Fibroblast of gingiva (primary cell): ENCODE data around the gene LPP.

Experiments used
- DNase-seq: peaks from one replicate; pipeline ENCODE4 v3.0.0-alpha.2; 2011; ENCODE audit warnings: low read depth

The LPP gene

DNA sequence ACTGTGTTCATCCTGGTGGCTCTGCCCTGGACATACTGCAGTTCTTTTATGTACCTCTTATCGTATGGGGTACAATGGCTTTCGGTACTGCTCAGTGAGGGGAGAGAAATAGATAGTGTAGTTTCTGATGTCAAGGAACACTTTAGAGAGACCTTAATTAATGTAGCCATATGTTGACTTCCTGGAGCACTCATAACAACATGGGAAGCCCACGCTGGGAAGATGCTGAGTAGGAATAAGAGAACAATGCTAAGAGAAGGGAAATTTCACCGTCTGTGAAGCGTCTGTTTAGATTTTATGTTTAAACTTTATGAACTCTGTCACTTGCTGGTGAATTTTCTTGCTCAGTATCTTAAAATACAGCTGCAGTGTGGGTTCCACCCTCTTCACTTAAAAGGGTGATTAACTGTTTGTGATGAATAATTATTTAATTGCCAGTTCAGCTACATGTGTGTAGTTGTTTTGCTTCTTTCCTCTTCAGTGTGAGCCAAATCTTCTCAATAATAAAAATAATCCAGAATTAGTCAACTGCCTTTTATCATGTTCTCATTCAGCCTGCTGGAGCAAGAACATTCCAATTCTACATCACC lies 644.7 kb downstream of the LPP start:
- DNase-seq, result no peak

DNA sequence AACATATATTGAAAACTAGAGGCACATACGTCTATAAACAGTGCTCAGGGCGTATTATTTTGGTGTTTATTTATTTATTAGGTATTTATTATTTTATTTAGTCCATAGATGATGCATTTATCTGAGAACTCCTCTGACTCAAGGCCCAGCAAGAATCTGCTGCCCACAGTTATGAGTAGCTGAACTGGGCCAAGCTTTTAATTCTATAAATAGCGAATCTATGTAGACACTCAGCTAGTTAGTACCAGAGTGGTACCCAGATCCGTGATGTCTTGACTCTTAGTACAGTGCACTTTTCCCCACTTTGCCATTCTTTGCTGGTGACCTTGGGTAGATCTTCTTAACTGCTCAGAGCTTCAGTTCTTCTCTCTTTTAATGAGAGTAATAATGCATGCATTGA lies 647.4 kb downstream of the LPP start:
- DNase-seq, result no peak

DNA sequence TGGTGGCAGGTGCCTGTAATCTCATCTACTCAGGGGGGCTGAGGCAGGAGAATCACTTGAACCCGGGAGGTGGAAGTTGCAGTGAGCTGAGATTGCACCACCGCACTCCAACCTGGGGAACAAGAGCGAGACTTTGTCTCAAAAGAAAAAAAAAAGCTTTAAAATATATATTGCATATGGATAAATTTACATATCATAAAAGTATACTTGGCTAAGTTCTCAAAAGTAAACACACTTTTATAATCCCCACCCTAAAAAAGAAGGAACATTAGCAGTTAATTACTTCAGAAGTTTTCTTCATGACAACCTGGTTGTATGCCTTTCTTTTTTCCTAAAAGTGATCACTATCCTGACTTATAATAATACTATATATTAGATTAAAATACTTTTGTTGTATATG lies 648.7 kb downstream of the LPP start:
- DNase-seq, result no peak

DNA sequence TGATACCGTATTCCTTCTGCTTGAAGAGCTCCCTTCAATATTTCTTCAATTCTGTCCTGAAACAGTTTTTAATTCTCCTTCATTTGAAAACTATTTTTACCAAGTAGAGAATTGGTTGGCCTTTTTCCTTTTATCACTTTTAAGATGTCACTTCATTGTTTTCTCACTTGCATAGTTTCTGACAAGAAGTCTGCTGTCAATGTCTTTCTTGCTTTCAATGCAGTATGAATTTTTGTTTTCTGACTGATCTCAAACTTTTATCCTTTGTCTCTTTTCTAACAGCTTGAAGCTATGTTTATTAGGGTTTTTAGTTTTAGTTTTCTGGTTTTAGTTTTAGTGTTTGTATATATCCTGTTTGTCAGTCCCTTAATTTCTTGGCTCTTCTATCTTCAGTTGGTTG lies 653.0 kb downstream of the LPP start:
- peak; percentile 26 for DNase-seq

DNA sequence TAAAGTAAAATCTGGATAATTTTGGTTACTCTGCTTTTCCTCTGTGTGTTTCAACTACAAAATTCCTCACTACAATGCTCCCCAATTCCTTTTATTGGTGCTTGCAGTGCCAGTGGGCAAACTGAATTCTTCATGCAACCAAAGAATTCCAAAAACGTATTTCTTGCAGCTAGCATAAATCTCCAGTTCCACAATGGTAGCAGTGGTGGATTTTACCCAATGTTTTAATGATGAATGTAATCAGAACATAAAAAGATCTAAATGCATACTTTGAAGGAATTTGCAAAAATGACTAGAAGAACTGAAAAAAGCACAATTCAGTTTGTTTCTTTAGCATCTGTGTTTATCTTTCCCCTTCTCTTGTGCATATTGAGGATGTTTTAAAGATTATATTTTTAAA lies 658.2 kb downstream of the LPP start:
- DNase-seq, result peak; percentile 66

DNA sequence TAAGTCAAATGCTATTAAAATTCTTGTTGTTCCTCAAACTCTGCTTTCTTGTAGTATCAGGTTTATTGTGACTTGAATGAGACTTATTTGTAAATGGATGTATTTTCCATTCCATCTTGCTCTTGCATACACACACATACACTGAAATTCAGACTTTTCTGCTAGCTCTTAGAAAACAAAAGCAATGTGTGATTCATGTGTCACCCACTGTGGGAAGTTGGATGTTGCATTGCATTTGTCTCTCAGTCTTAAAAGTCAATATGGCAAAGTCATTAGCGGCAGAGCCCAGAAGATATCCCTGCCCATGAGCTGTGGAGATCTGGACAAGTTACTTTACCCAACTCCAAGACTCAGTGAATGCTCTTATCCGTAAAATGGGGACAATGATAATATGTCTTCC lies 660.6 kb downstream of the LPP start:
- no peak for DNase-seq

DNA sequence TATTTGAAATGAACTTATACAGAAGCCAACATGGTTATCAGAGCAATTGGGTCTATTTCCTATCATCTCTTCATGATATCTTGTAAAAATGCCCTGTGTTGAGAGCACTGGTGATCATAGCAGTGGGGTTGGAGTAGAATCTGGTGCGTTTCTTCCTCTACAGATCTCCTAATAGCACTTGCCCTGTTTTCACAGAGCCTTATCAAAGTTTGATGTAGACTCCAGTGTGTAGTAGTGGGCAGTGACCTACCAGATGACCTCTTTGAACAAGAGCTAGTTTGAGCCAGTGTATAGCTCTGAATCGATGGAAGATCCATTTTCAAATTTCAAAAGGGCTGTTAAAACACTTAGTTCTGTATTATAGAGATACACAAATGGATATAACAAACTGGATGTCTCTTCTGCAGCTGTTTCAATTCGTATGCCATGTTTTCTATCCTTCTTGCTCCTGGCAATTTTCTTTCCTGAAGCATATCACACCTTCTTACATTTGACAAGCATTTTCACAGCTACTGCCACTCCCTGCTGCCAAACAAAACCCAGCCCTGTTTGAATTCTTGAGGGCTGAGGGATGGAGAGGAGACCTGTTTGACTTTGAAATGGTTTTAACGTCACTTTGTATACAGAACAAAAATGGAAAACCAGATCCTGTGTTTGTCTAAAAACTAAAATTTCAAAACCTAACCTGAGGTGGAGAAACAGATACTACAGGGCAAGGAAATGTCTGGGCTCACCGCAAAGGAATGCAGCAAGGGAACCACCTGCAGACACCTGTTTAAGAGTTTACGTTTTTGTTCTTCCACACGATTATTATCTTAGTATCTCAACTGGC lies 663.4 kb downstream of the LPP start:
- no peak for DNase-seq

DNA sequence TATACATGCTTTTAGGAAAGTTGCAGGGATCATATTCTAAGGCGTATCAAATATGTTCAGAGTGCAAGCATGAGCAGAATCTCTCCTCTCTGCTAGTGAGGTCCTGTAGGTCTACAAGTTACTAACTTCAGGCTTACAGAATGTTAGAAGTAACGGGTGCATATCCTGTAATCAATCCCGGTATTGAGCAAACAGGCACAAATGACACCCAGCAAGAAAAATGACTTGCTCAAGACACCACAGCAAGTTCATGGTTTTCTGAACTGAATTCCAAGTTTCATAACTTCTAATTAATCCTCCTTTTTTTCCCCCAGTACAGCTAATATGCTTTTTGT lies 663.9 kb downstream of the LPP start:
- DNase-seq, result no peak

DNA sequence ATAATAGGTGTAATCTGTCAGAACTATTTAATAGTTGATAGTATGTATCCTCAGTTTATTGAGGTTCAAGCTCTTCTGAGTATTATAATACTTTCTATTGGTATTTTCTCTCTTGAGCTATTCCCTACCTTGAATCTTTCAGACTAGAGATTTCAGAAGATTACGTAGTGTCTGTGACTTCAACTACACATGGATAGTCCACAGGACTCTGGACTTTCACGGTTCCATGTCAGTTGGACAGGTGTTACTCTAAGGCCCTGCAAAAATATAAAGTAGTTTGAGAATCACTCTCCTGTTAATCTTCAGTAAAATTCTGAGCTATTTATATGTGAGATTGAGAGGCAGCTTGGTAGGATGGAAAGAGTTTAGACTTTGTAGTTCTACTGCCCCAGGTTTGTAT lies 664.3 kb downstream of the LPP start:
- no peak for DNase-seq

DNA sequence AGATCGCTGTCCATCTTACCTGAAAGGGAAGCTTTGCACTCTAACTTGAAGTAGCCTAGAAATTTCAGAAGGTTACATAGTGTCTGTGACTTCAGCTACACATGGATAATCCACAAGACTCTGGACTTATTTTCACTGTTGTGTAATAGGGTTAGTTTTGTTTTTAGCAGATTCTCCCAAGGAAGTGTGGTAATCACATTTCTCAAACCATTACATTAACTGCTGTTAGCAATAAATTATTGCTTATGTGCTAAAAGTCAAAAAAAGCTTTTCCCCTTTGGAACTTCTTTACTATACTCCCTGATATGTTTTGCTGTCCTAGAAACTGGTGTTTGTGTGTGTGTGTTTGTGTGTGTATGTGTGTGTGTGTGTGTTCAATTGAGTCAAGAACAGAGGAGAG lies 666.0 kb downstream of the LPP start:
- peak; percentile 74 for DNase-seq

DNA sequence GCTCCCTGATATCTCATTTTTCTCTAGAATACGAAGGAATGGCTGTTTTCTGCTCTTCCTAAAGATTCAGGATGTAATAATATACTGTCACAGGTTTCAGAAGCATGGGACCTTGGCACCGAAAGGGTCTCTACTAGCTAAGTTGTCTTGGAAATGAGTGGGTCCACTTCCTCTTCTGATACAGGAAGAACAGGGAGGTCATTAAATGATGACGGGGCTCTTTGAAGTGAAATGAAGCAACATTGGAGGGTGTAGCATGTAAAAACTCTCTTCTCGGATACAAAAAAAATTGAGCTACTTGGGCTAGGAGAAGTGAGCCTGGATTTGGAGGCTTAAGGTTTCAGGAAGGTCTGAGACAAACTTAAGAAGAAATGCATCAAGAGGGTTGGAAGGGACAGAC lies 668.0 kb downstream of the LPP start:
- no peak for DNase-seq

DNA sequence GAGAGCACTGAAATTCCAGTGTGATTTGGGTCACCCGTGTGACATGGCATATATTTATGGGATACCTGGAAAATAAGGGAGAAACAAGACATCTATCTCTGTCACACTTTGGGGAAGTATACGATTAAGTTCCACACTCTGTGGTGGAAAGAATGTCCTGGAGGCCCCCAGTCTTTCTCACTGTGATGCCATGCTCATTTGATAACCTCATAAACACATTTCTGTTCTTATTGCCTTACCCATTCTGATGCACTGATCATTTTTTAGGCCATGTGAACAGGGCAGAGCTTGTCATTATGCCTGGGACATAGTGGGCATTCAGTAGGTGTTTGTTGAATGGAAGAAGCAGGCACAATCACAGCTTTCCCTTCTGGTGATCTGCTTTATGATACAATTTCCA lies 668.5 kb downstream of the LPP start:
- DNase-seq, result no peak

DNA sequence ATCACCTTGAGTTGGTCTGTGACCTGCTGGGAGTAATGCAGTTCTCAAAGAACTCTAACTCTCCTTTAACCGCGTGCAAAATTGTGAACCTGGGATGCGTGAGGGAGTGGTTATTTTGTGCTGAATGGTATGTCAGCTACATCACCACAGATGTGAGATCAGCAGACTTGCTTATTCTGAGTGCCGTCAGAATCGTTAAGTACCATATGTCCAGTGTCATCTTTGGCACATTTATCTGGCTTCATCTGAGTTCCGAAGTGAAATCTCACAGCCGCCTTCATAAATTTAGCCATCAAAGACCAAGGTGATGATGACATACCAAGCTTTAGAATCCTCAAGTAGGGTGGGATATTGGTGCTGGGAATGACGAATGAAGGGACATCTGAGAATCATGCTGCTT lies 670.6 kb downstream of the LPP start:
- no peak for DNase-seq

DNA sequence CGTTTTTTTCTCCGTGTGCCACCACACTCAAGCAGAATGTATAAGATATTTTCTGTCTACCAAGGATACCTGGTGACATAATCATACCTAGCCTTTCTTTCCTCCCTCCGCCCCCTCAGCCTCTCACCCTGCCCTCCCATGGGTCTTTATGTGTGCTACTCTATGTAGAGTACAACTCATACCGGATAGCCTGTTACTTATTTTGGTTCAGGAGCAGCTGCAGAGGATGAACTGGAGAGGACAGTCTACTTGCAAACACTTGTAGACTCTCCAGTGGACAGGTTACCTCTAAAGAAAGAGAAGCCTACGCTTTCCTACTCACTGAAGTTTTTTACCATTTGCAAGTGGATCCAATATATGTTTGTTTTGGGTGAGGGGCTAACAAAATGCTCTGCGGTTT lies 671.9 kb downstream of the LPP start:
- DNase-seq, result no peak

DNA sequence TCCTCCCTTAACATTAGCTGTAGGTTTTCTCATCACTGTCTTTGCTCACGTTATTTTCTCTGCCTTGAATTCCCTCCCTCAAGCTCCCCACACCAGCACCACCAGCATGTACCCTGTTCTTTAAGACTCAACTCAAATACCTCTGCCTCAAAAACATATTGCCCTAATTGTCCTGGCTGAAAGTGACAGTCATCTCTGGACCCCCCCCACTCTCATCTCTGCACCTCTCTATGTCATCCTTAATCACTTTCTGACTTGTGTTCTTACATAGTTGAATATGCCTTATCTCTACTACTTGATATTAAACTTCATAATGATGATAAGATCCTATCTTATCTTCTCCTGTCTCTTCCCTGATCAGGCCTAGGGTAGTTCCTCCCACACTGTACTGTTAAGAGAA lies 672.6 kb downstream of the LPP start:
- DNase-seq, result no peak

DNA sequence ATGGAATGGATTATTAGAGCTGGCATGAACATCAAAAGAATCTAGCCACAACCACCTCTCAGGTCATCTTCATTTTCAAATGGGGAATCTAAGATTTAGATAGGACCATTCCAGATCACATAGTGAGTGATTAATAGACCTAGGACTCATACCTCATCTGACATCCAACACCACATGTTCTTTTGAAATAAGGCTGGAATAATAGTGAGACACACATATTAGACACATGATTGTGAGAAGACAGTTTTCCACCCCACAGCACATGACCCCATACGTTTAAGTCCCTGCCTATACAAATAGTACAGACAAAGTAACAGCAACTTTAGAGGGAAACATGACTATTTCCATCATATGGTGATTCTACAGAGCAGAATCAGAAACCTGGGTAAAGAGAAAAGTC lies 673.1 kb downstream of the LPP start:
- DNase-seq, result no peak

DNA sequence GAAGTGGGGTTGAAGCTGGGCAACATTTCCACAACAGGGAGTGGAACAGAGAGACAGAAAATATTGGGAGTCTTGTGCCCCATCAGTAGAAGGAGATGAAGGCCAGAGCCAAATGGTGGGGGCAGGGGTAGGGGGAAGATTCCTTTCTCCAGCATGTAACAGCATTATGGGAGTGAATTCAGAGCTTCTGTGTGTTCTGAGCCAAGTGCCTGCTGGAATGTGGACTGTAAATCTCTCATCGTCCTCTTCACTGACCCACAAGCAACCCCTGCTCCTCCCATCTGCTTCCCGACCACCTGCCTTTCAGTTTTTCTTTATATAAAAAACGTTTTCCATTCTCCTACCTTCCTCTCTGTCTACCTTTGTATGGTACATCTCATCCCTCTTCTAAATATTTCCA lies 673.6 kb downstream of the LPP start:
- no peak for DNase-seq

DNA sequence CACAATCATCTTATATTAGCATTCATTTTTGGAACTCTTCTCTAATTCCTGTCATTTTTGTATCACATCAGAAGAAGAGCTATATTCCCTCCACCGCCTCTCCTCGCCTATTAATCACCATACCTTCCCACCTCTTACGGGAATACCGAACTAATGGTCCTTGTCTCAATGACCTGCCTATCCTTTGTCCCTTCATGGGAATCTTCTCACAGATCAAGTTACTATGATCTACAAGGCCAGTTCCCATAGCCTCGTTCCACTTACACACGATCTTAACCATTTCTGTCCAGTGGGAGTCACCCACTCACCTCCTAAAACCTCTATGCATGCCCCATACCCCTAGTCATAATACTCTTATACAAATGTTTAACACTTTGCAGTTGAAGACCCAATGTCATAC lies 675.2 kb downstream of the LPP start:
- no peak for DNase-seq

DNA sequence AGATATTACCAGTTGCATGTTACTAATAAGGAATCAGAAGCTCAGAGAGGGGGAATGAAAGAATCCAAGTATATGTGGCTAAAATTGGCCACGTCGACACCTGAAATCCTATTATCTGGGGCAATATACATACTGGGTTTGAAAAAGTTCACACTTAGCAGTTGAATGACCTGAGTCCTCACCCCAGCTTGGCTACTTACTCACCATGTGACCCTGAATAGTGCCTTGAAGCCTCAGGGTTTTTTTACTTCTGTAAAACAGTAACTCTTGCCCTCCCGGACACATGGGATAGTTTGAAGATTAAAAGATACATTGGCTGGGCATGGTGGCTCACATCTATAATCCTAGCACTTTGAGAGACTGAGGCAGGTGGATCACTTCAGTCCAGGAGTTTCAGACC lies 675.6 kb downstream of the LPP start:
- DNase-seq, result no peak

DNA sequence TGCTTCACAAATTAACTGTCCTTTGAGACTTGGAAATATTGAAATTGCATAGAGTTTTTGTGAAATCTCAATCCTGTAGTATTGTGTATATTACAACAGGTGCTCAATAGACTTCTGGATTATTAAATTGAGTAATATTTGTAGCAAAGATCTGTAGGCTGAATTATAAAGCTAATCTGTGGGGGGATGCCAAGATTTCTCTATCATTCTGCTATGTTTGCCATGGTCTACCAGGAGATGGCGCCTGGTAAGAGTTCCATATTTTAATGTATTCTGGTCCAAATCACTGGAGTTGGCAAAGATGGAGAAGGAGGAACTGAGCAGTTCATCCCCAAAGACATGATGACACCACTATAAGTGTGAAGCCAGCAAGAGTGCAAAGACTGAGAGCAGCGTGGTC lies 676.9 kb downstream of the LPP start:
- DNase-seq, result peak; percentile 25

DNA sequence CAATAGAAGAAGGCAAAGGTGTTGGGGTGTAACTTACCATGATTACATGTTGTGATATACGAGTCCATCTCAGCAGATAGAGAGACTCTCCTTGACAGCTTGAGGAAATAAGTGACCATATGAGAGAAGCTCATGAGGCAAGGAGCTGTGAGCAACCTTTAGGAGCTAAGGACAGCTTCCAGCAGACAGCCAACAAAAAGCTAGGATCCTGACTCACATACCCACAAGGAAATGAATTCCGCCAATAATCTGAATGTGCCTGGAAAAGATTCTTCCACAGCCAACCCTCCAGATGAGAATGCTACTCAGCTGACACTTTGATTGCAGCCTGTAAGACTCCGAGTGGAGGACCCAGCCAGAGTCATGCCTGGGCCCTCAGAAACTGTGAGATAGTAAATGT lies 678.2 kb downstream of the LPP start:
- DNase-seq, result no peak

DNA sequence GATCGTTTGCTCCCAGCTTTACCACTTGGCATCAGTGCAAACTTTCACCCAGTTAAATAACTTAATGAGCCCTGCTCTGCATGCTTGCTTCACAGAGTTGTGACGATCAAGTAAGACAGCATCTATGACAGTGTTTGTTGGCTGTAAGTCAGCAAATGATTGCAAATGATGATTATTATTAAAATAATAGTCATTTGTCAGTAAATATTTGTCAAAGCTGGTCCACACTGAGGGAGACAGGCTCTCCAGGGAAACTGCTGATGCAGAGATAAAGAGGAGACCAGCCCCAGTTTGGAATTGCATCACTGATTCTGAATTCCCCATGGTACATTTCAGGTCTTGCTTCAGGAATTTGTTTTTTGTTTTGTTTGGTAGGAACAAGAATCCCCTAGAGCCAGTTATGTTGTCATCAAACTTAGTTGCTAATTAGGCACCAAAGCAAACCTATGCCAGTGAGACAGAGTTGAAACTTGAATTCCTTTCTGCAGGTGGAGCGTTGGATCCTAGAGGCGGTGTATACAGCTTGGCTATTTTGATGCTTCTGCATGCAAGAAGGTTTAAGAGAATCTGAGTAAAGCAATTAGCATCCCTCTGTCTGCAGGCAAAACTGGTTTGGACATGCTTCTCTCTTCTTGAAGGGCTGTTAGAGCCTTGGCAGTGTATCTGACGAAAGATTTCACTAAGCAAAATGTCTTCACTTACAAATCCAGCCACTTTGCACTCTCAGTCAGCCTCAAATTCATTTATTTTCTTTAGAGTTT lies 679.2 kb downstream of the LPP start:
- peak; percentile 82 for DNase-seq

DNA sequence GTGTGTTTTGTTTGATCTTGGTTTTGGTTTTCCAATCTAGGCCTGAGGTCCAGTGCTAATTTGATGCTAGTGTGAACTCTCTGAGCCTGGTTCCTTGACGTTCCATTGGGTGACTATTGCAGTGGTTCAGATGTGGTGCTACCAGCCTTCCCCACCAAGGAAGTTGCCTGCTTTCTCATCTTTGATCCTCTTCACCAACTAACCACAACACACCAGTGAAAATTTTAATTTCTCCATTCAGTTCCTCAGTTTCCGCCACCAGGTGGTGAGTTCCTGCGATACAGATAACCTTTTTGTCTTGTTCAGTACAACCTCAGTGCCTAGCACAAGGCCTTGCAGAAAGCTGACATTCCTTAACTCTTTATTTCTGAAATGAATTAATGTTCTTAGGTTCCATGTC lies 680.4 kb downstream of the LPP start:
- DNase-seq, result no peak
